Measurements from ENCODE around the gene VPS25.

The VPS25 gene

DNA sequence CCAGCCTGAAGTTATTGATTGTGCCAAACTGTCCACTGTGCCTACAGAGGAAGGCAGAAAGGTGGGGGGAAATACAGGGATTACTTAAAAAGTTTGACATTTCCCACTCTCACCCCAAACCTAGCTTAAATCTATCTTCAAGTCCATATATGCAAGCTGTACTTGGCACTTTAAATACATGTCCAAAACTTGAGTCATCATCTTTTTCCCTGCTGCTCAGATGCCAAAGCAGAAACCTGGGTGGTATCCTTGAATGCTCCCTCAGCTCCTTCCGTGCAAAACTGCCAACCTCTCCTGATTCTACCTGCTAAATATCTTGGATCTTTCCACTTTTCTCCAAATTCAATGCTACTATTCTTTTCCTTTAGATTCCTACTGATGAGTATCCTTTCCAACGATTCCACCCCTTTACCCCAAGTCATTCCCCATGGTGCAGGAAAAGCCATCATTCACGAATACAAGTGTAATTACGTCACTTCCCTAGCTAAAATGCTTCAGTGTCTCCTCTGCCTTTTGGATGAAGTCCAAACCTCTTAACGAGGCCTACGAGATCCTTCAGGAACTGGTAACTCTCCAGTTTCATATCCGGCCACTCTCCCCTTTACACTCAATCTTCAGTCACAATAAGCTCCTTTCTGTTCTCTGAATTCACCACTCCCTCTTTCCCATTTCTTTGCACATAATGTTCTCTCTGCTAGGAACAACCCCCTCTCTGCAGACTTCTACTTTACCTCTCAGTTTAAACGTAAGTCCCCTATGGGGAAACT lies 41.6 kb downstream of the VPS25 start:
- Histone ChIP-seq H2BK15ac (ENCODE audit: low read length) (no peak overlapping the region), H2AFZ (ENCODE audit: low read length) (no peak overlapping the region), H3K4me3 (ENCODE audit: low read length in 2 of 2) (no peak overlapping the region), H3K4me2 (ENCODE audit: insufficient read depth, low read length, poor library complexity, severe bottlenecking) (no peak overlapping the region), H2BK5ac (ENCODE audit: low read length) (no peak overlapping the region), H3K18ac (ENCODE audit: low read length) (no peak overlapping the region), H3K79me1 (ENCODE audit: low read depth, low read length) (no peaks in the 10 kb centered on the region), H3K27me3 (ENCODE audit: control insufficient read depth in 3 of 3, insufficient read depth in 3 of 3, low read depth in 1 of 3, low read length in 3 of 3) (no peaks in the 10 kb centered on the region), H3K36me3 (replicated peaks in 1 of 2; ENCODE audit: control insufficient read depth in 2 of 2, insufficient read depth in 2 of 2, low read length in 2 of 2) (peaks cover 41 to 86% of the 10 kb centered on the region in 2 donors), H3K27ac (replicated peaks; ENCODE audit: low read length) (peak overlapping the region; percentile 12), H3K9me3 (replicated peaks in 1 of 2; ENCODE audit: control insufficient read depth in 2 of 2, insufficient read depth in 1 of 2, low read depth in 1 of 2, low read length in 2 of 2) (no peaks in the 10 kb centered on the region), H3K14ac (ENCODE audit: low read length) (no peak overlapping the region), H3K9ac (ENCODE audit: low read depth, low read length, poor library complexity) (no peak overlapping the region), H2AK5ac (ENCODE audit: low read depth, low read length) (no peak overlapping the region), H2BK120ac (ENCODE audit: low read depth, low read length) (no peak overlapping the region), H3K4ac (ENCODE audit: low read length) (no peak overlapping the region), H4K8ac (ENCODE audit: low read depth, low read length) (no peak overlapping the region), H3K4me1 (ENCODE audit: control insufficient read depth in 2 of 2, insufficient read depth in 1 of 2, low read depth in 1 of 2, low read length in 2 of 2) (no peaks in the 10 kb centered on the region), H4K91ac (ENCODE audit: low read depth, low read length, poor library complexity) (no peak overlapping the region), H3K23ac (ENCODE audit: low read depth, low read length, poor library complexity) (no peak overlapping the region), H2BK12ac (ENCODE audit: low read length) (no peak overlapping the region)
- DNase-seq (ENCODE audit: low spot score), result no peak
- WGBS, 2 donors (ENCODE audit: extremely low coverage in 2 of 2, insufficient read length in 2 of 2, insufficient replicate concordance in 1 of 2), result no CpG with 5 or more reads among the region's 8 CpGs

- Histone ChIP-seq H3K23ac (ENCODE audit: low read depth, low read length, poor library complexity) (no peak overlapping the region), H3K79me1 (ENCODE audit: low read depth, low read length) (no peaks in the 10 kb centered on the region), H2AFZ (ENCODE audit: low read length) (no peak overlapping the region)
These were observed 44.6 kb downstream of the VPS25 start for GRCh38 chr17:42817866-42818265.

GRCh38 chr17:42818379-42818778 lies 45.1 kb downstream of the VPS25 start:
- Histone ChIP-seq H2AFZ (ENCODE audit: low read length) (no peak overlapping the region), H2BK15ac (ENCODE audit: low read length) (no peak overlapping the region), H2BK120ac (ENCODE audit: low read depth, low read length) (no peak overlapping the region), H2BK12ac (ENCODE audit: low read length) (no peak overlapping the region), H3K23ac (ENCODE audit: low read depth, low read length, poor library complexity) (peak overlapping the region; percentile 38), H3K36me3 (replicated peaks in 1 of 2; ENCODE audit: control insufficient read depth in 2 of 2, insufficient read depth in 2 of 2, low read length in 2 of 2) (peaks cover 40 to 80% of the 10 kb centered on the region in 2 donors), H3K4ac (ENCODE audit: low read length) (no peak overlapping the region), H3K18ac (ENCODE audit: low read length) (no peak overlapping the region), H3K4me3 (ENCODE audit: low read length in 2 of 2) (no peak overlapping the region), H4K91ac (ENCODE audit: low read depth, low read length, poor library complexity) (no peak overlapping the region), H3K9me3 (replicated peaks in 1 of 2; ENCODE audit: control insufficient read depth in 2 of 2, insufficient read depth in 1 of 2, low read depth in 1 of 2, low read length in 2 of 2) (no peaks in the 10 kb centered on the region), H3K27me3 (ENCODE audit: control insufficient read depth in 3 of 3, insufficient read depth in 3 of 3, low read depth in 1 of 3, low read length in 3 of 3) (no peaks in the 10 kb centered on the region), H3K9ac (ENCODE audit: low read depth, low read length, poor library complexity) (no peak overlapping the region), H4K8ac (ENCODE audit: low read depth, low read length) (no peak overlapping the region), H3K4me1 (ENCODE audit: control insufficient read depth in 2 of 2, insufficient read depth in 1 of 2, low read depth in 1 of 2, low read length in 2 of 2) (peaks cover under 1 to 1% of the 10 kb centered on the region in 2 donors), H3K4me2 (ENCODE audit: insufficient read depth, low read length, poor library complexity, severe bottlenecking) (no peak overlapping the region), H3K79me1 (ENCODE audit: low read depth, low read length) (peaks cover under 1% of the 10 kb centered on the region), H3K14ac (ENCODE audit: low read length) (no peak overlapping the region), H3K27ac (replicated peaks; ENCODE audit: low read length) (no peak overlapping the region), H2BK5ac (ENCODE audit: low read length) (no peak overlapping the region), H2AK5ac (ENCODE audit: low read depth, low read length) (no peak overlapping the region)
- no peak for DNase-seq (ENCODE audit: low spot score)
- WGBS, 2 donors (ENCODE audit: extremely low coverage in 2 of 2, insufficient read length in 2 of 2, insufficient replicate concordance in 1 of 2), result no CpG with 5 or more reads among the region's 5 CpGs

More at GRCh38 chr17:42817866-42818265, 44.6 kb downstream of the VPS25 start:
- H2AK5ac ChIP-seq (ENCODE audit: low read depth, low read length), result no peak overlapping the region
- no peaks in the 10 kb centered on the region for H3K27me3 ChIP-seq (ENCODE audit: control insufficient read depth in 3 of 3, insufficient read depth in 3 of 3, low read depth in 1 of 3, low read length in 3 of 3)
- no peak for DNase-seq (ENCODE audit: low spot score)
- H4K91ac ChIP-seq (ENCODE audit: low read depth, low read length, poor library complexity), result no peak overlapping the region
- H3K9me3 ChIP-seq (replicated peaks in 1 of 2; ENCODE audit: control insufficient read depth in 2 of 2, insufficient read depth in 1 of 2, low read depth in 1 of 2, low read length in 2 of 2), result no peaks in the 10 kb centered on the region
- H2BK5ac ChIP-seq (ENCODE audit: low read length), result no peak overlapping the region
- no peak overlapping the region for H2BK15ac ChIP-seq (ENCODE audit: low read length)
- H2BK120ac ChIP-seq (ENCODE audit: low read depth, low read length), result no peak overlapping the region
- H3K4me1 ChIP-seq (ENCODE audit: control insufficient read depth in 2 of 2, insufficient read depth in 1 of 2, low read depth in 1 of 2, low read length in 2 of 2), result no peaks in the 10 kb centered on the region
- H3K36me3 ChIP-seq (replicated peaks in 1 of 2; ENCODE audit: control insufficient read depth in 2 of 2, insufficient read depth in 2 of 2, low read length in 2 of 2), result peaks cover 40 to 81% of the 10 kb centered on the region in 2 donors
- WGBS, 2 donors (ENCODE audit: extremely low coverage in 2 of 2, insufficient read length in 2 of 2, insufficient replicate concordance in 1 of 2), result no CpG with 5 or more reads among the region's 1 CpG
- no peak overlapping the region for H2BK12ac ChIP-seq (ENCODE audit: low read length)
- H3K4me3 ChIP-seq (ENCODE audit: low read length in 2 of 2), result no peak overlapping the region
- H3K4ac ChIP-seq (ENCODE audit: low read length), result no peak overlapping the region
- no peak overlapping the region for H3K9ac ChIP-seq (ENCODE audit: low read depth, low read length, poor library complexity)
- no peak overlapping the region for H3K4me2 ChIP-seq (ENCODE audit: insufficient read depth, low read length, poor library complexity, severe bottlenecking)
- no peak overlapping the region for H3K14ac ChIP-seq (ENCODE audit: low read length)
- H3K27ac ChIP-seq (replicated peaks; ENCODE audit: low read length), result no peak overlapping the region
- H4K8ac ChIP-seq (ENCODE audit: low read depth, low read length), result no peak overlapping the region
- no peak overlapping the region for H3K18ac ChIP-seq (ENCODE audit: low read length)

DNA sequence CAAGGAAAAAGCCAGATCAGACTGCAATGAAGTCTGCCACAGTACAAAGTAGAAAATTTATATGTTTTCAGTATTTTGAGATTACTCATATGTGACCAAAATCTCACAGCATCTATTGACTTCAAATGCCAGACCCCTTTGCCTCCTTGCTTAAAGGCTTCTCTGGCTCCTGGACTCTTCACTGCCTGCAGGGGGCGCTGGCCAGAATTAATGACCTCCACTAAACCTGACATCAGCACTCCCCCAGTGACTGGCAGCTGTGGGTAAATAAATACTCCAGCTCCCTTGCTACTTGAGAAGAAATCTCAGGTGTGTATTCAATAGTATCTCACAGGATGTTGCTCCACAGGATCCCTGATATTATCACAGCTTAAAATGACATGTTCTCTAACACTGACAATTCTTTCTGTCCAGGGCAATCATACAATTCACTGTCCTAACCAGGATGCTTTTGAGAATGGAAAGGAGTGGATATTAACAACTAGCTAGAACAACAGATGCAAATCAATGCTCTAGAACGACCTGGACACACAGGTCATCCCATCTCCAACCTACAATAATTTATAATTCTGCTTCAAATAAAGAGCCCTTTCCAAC lies 46.8 kb downstream of the VPS25 start:
- Histone ChIP-seq H2BK120ac (ENCODE audit: low read depth, low read length) (no peak overlapping the region), H3K4me2 (ENCODE audit: insufficient read depth, low read length, poor library complexity, severe bottlenecking) (no peak overlapping the region), H2AFZ (ENCODE audit: low read length) (no peak overlapping the region), H2BK15ac (ENCODE audit: low read length) (no peak overlapping the region), H4K8ac (ENCODE audit: low read depth, low read length) (no peak overlapping the region), H3K27me3 (ENCODE audit: control insufficient read depth in 3 of 3, insufficient read depth in 3 of 3, low read depth in 1 of 3, low read length in 3 of 3) (no peaks in the 10 kb centered on the region), H2AK5ac (ENCODE audit: low read depth, low read length) (no peak overlapping the region), H2BK12ac (ENCODE audit: low read length) (no peak overlapping the region), H3K9ac (ENCODE audit: low read depth, low read length, poor library complexity) (no peak overlapping the region), H3K4me1 (ENCODE audit: control insufficient read depth in 2 of 2, insufficient read depth in 1 of 2, low read depth in 1 of 2, low read length in 2 of 2) (peaks cover 3 to 5% of the 10 kb centered on the region in 2 donors), H3K9me3 (replicated peaks in 1 of 2; ENCODE audit: control insufficient read depth in 2 of 2, insufficient read depth in 1 of 2, low read depth in 1 of 2, low read length in 2 of 2) (no peaks in the 10 kb centered on the region), H3K36me3 (replicated peaks in 1 of 2; ENCODE audit: control insufficient read depth in 2 of 2, insufficient read depth in 2 of 2, low read length in 2 of 2) (peaks cover 31 to 64% of the 10 kb centered on the region in 2 donors), H3K4me3 (ENCODE audit: low read length in 2 of 2) (no peak overlapping the region), H3K27ac (replicated peaks; ENCODE audit: low read length) (no peak overlapping the region), H4K91ac (ENCODE audit: low read depth, low read length, poor library complexity) (no peak overlapping the region), H3K14ac (ENCODE audit: low read length) (no peak overlapping the region), H3K18ac (ENCODE audit: low read length) (no peak overlapping the region), H3K23ac (ENCODE audit: low read depth, low read length, poor library complexity) (no peak overlapping the region), H3K79me1 (ENCODE audit: low read depth, low read length) (peaks cover 6% of the 10 kb centered on the region), H3K4ac (ENCODE audit: low read length) (no peak overlapping the region), H2BK5ac (ENCODE audit: low read length) (no peak overlapping the region)
- peak; percentile 69 for DNase-seq (ENCODE audit: low spot score)
- WGBS, 2 donors (ENCODE audit: extremely low coverage in 2 of 2, insufficient read length in 2 of 2, insufficient replicate concordance in 1 of 2), result no CpG with 5 or more reads among the region's 2 CpGs
